ENCODE data around the gene ITIH1.

The ITIH1 gene

GRCh38 chr3:52817221-52817620, 39.8 kb downstream of the ITIH1 start:
- no peak for DNase-seq

- DNase-seq = no peak
Measured at GRCh38 chr3:52817860-52818259, 40.5 kb downstream of the ITIH1 start.

- no peak for DNase-seq
Measured at GRCh38 chr3:52819936-52820335, 42.5 kb downstream of the ITIH1 start.

GRCh38 chr3:52820736-52821135, 43.3 kb downstream of the ITIH1 start:
- DNase-seq = no peak

- DNase-seq = no peak
Measured at GRCh38 chr3:52822363-52822762, 45.0 kb downstream of the ITIH1 start.

- DNase-seq = no peak
Measured at GRCh38 chr3:52824037-52824436, 46.6 kb downstream of the ITIH1 start.

GRCh38 chr3:52827441-52827840, 50.0 kb downstream of the ITIH1 start:
- no peak for DNase-seq

- DNase-seq = no peak
Measured at GRCh38 chr3:52827866-52828376, 50.5 kb downstream of the ITIH1 start.

GRCh38 chr3:52829482-52829881, 52.1 kb downstream of the ITIH1 start:
- no peak for DNase-seq

- no peak for DNase-seq
Measured at GRCh38 chr3:52829906-52830463, 52.6 kb downstream of the ITIH1 start.

- no peak for DNase-seq
Measured at GRCh38 chr3:52830535-52831258, 53.3 kb downstream of the ITIH1 start, which contains the start of gene ITIH4. ITIH4 (minus strand) TSS chr3:52830672; CDS start chr3:52830642, 30 bp downstream.

- no peak for DNase-seq
Measured at GRCh38 chr3:52831500-52832301, 54.3 kb downstream of the ITIH1 start.

GRCh38 chr3:52833202-52833601, 55.8 kb downstream of the ITIH1 start:
- DNase-seq = no peak

- DNase-seq = no peak
Measured at GRCh38 chr3:52834871-52835501, 57.6 kb downstream of the ITIH1 start, which contains the start of gene MUSTN1. MUSTN1 (minus strand) TSS chr3:52835019; CDS start chr3:52834948, 71 bp downstream.

GRCh38 chr3:52835766-52836470, 58.5 kb downstream of the ITIH1 start:
- no peak for DNase-seq

- no peak for DNase-seq
Measured at GRCh38 chr3:52836471-52836845, 59.1 kb downstream of the ITIH1 start.

GRCh38 chr3:52836986-52837385, 59.6 kb downstream of the ITIH1 start:
- DNase-seq = no peak

GRCh38 chr3:52838561-52839267, 61.3 kb downstream of the ITIH1 start:
- no peak for DNase-seq

GRCh38 chr3:52839268-52839575, 61.8 kb downstream of the ITIH1 start:
- DNase-seq = no peak

GRCh38 chr3:52839892-52840545, 62.6 kb downstream of the ITIH1 start:
- DNase-seq = no peak

GRCh38 chr3:52841211-52841980, 64.0 kb downstream of the ITIH1 start:
- DNase-seq = no peak

Measured in CD4-positive, alpha-beta T cell treated with Interleukin-15 for 1 hour (primary cell).